Activated CD4-positive, alpha-beta T cell treated with anti-CD3 and anti-CD28 coated beads, Interleukin-2, amount 10 ng/mL, durations not matched to agents 24 days and 14 days (primary cell): Measurements from ENCODE around the gene SIDT1. TPM values are rescaled to one million over a fixed set of nuclear protein-coding genes. Genes with fewer than 3 reads are reported as not detected.
A peak's percentile ranks its signal among the peaks of the same experiment; 100 is the strongest.
"Not testable (repeated sequence)": the region's sequence is repeated elsewhere in the genome, so short reads cannot be mapped to it uniquely, and the experiment has no call there.

ENCODE experiments used
- DNase-seq: peaks from one replicate; pipeline ENCODE4 v3.0.0; 2022
- H3K27ac Mint-ChIP-seq: one replicate; pipeline ENCODE4 v1.8.0; 2022; ENCODE audit warnings: mild to moderate bottlenecking, mixed read lengths
- H3K27me3 Mint-ChIP-seq: one replicate; pipeline ENCODE4 v1.8.0; 2022; ENCODE audit warnings: mixed read lengths
- H3K36me3 Mint-ChIP-seq: one replicate; pipeline ENCODE4 v1.8.0; 2022; ENCODE audit warnings: low read depth, mild to moderate bottlenecking, mixed read lengths
- H3K4me1 Mint-ChIP-seq: one replicate; pipeline ENCODE4 v1.8.0; 2021; ENCODE audit warnings: mixed read lengths
- H3K4me3 Mint-ChIP-seq: one replicate; pipeline ENCODE4 v1.8.0; 2022; ENCODE audit warnings: mild to moderate bottlenecking, moderate library complexity, mixed read lengths
- H3K9me3 Mint-ChIP-seq: one replicate; pipeline ENCODE4 v1.8.0; 2021; ENCODE audit warnings: mixed read lengths
- intact Hi-C: fragments of 100-400 bp; cut with micrococcal nuclease; formaldehyde crosslinking; loops from one replicate; pipeline ENCODE4 v1.15.1; 2023
- total RNA-seq: library from RNA; stranded (reverse); gene quantifications from 2 replicates; pipeline ENCODE4 v1.2.3, GENCODE V29; 2022

The SIDT1 gene
- total RNA-seq, 1 donor from 2014 or later = 8.5 TPM

- Mint-ChIP-seq H3K27ac (no peak overlapping the region), H3K36me3 (peaks cover 28% of the 10 kb centered on the region), H3K9me3 (no peaks in the 10 kb centered on the region), H3K27me3 (no peaks in the 10 kb centered on the region), H3K4me1 (no peaks in the 10 kb centered on the region), H3K4me3 (no peak overlapping the region)
- no peak for DNase-seq
- intact Hi-C loops = no loop called here
Measured at GRCh38 chr3:113620091-113620490, 87.7 kb downstream of the SIDT1 start.

GRCh38 chr3:113623324-113623723 is 91.0 kb downstream of the SIDT1 start:
- Mint-ChIP-seq H3K27me3 (no peaks in the 10 kb centered on the region), H3K4me3 (no peak overlapping the region), H3K36me3 (peaks cover 39% of the 10 kb centered on the region), H3K4me1 (peaks cover 8% of the 10 kb centered on the region), H3K27ac (no peak overlapping the region), H3K9me3 (no peaks in the 10 kb centered on the region)
- DNase-seq = no peak
- intact Hi-C loops = no loop called here

- peaks cover 42% of the 10 kb centered on the region for H3K36me3 Mint-ChIP-seq
- intact Hi-C loops = no loop called here
- no peak overlapping the region for H3K4me3 Mint-ChIP-seq
- no peaks in the 10 kb centered on the region for H3K27me3 Mint-ChIP-seq
- no peak for DNase-seq
- H3K9me3 Mint-ChIP-seq = no peaks in the 10 kb centered on the region
- peaks cover 8% of the 10 kb centered on the region for H3K4me1 Mint-ChIP-seq
- H3K27ac Mint-ChIP-seq = no peak overlapping the region
Measured at GRCh38 chr3:113623811-113624210, 91.5 kb downstream of the SIDT1 start.

- no peak overlapping the region for H3K27ac Mint-ChIP-seq
Measured at GRCh38 chr3:113625834-113626233, 93.5 kb downstream of the SIDT1 start.

GRCh38 chr3:113626503-113627371 is 94.4 kb downstream of the SIDT1 start:
- no peaks in the 10 kb centered on the region for H3K9me3 Mint-ChIP-seq
- H3K36me3 Mint-ChIP-seq = peaks cover 34% of the 10 kb centered on the region
- H3K27me3 Mint-ChIP-seq = no peaks in the 10 kb centered on the region
- peaks cover 8% of the 10 kb centered on the region for H3K4me1 Mint-ChIP-seq
- DNase-seq = peak; percentile 64
- no peak overlapping the region for H3K27ac Mint-ChIP-seq
- H3K4me3 Mint-ChIP-seq = no peak overlapping the region
- intact Hi-C loops = loop anchor here (2.0 kb wide), 1 partner anchor 132 kb away; no protein-coding TSS in a partner anchor

More at GRCh38 chr3:113625834-113626233, 93.5 kb downstream of the SIDT1 start:
- intact Hi-C loops = loop anchor here (2.0 kb wide), 1 partner anchor 131 kb away; no protein-coding TSS in a partner anchor
- H3K9me3 Mint-ChIP-seq = no peaks in the 10 kb centered on the region
- H3K4me3 Mint-ChIP-seq = no peak overlapping the region
- no peaks in the 10 kb centered on the region for H3K27me3 Mint-ChIP-seq
- H3K36me3 Mint-ChIP-seq = peaks cover 36% of the 10 kb centered on the region
- peaks cover 8% of the 10 kb centered on the region for H3K4me1 Mint-ChIP-seq
- DNase-seq = no peak

- intact Hi-C loops = no loop called here
- no peaks in the 10 kb centered on the region for H3K9me3 Mint-ChIP-seq
- peaks cover 34% of the 10 kb centered on the region for H3K36me3 Mint-ChIP-seq
- peak overlapping the region; percentile 26 for H3K27ac Mint-ChIP-seq
- H3K27me3 Mint-ChIP-seq = no peaks in the 10 kb centered on the region
- H3K4me3 Mint-ChIP-seq = no peak overlapping the region
- peaks cover 8% of the 10 kb centered on the region for H3K4me1 Mint-ChIP-seq
- DNase-seq = no peak
Measured at GRCh38 chr3:113628316-113628715, 96.0 kb downstream of the SIDT1 start.

GRCh38 chr3:113628788-113629187 is 96.4 kb downstream of the SIDT1 start:
- Mint-ChIP-seq H3K4me1 (peaks cover 8% of the 10 kb centered on the region), H3K27me3 (no peaks in the 10 kb centered on the region), H3K36me3 (peaks cover 32% of the 10 kb centered on the region), H3K9me3 (no peaks in the 10 kb centered on the region), H3K27ac (no peak overlapping the region), H3K4me3 (no peak overlapping the region)
- intact Hi-C loops = no loop called here
- no peak for DNase-seq

GRCh38 chr3:113629584-113630421 is 97.4 kb downstream of the SIDT1 start:
- no peak overlapping the region for H3K27ac Mint-ChIP-seq
- H3K4me1 Mint-ChIP-seq = peaks cover 8% of the 10 kb centered on the region
- no peak for DNase-seq
- no peaks in the 10 kb centered on the region for H3K9me3 Mint-ChIP-seq
- H3K27me3 Mint-ChIP-seq = no peaks in the 10 kb centered on the region
- H3K4me3 Mint-ChIP-seq = no peak overlapping the region
- peaks cover 25% of the 10 kb centered on the region for H3K36me3 Mint-ChIP-seq
- intact Hi-C loops = no loop called here

GRCh38 chr3:113630956-113631542 is 98.7 kb downstream of the SIDT1 start:
- H3K27ac Mint-ChIP-seq = no peak overlapping the region
- no peaks in the 10 kb centered on the region for H3K27me3 Mint-ChIP-seq
- H3K4me1 Mint-ChIP-seq = peaks cover 5% of the 10 kb centered on the region
- H3K36me3 Mint-ChIP-seq = peaks cover 18% of the 10 kb centered on the region
- DNase-seq = no peak
- intact Hi-C loops = no loop called here
- H3K4me3 Mint-ChIP-seq = no peak overlapping the region
- no peaks in the 10 kb centered on the region for H3K9me3 Mint-ChIP-seq

GRCh38 chr3:113631573-113631972 is 99.2 kb downstream of the SIDT1 start:
- Mint-ChIP-seq H3K36me3 (peaks cover 14% of the 10 kb centered on the region), H3K27me3 (no peaks in the 10 kb centered on the region), H3K4me1 (peaks cover 4% of the 10 kb centered on the region), H3K27ac (no peak overlapping the region), H3K4me3 (no peak overlapping the region), H3K9me3 (no peaks in the 10 kb centered on the region)
- DNase-seq = no peak
- intact Hi-C loops = no loop called here

- Mint-ChIP-seq H3K36me3 (peaks cover 5% of the 10 kb centered on the region), H3K27ac (no peak overlapping the region), H3K4me3 (no peak overlapping the region), H3K27me3 (no peaks in the 10 kb centered on the region), H3K4me1 (no peaks in the 10 kb centered on the region), H3K9me3 (no peaks in the 10 kb centered on the region)
- no peak for DNase-seq
- intact Hi-C loops = no loop called here
Measured at GRCh38 chr3:113634782-113635474, 102.6 kb downstream of the SIDT1 start.

- H3K36me3 Mint-ChIP-seq, H3K9me3 Mint-ChIP-seq, H3K4me3 Mint-ChIP-seq, DNase-seq, intact Hi-C loops, H3K27me3 Mint-ChIP-seq, H3K27ac Mint-ChIP-seq, H3K4me1 Mint-ChIP-seq: not testable (repeated sequence)
Measured at GRCh38 chr3:113636034-113636433, 103.7 kb downstream of the SIDT1 start.

- peaks cover 2% of the 10 kb centered on the region for H3K4me1 Mint-ChIP-seq
- no peaks in the 10 kb centered on the region for H3K27me3 Mint-ChIP-seq
- H3K4me3 Mint-ChIP-seq = no peak overlapping the region
- H3K36me3 Mint-ChIP-seq = no peaks in the 10 kb centered on the region
- DNase-seq = peak; percentile 42
- intact Hi-C loops = no loop called here
- no peaks in the 10 kb centered on the region for H3K9me3 Mint-ChIP-seq
- no peak overlapping the region for H3K27ac Mint-ChIP-seq
Measured at GRCh38 chr3:113637756-113638155, 105.4 kb downstream of the SIDT1 start.
